T-helper 1 cell treated with Interleukin-12 subunit alpha and Interleukin-12 subunit beta and Interleukin-4 antibody, amounts not matched to agents 30 μg/mL and 1 μg/mL, for 36 hours (primary cell): Measurements from ENCODE around the gene PCK2.
"Not testable (repeated sequence)": the region's sequence is repeated elsewhere in the genome, so short reads cannot be mapped to it uniquely, and the experiment has no call there.

Experiments
- H3K27ac Mint-ChIP-seq: one replicate; pipeline ENCODE4 v1.8.0; 2021; ENCODE audit warnings: mild to moderate bottlenecking, mixed read lengths
- H3K27me3 Mint-ChIP-seq: one replicate; pipeline ENCODE4 v1.8.0; 2021; ENCODE audit warnings: low read depth, mixed read lengths
- H3K36me3 Mint-ChIP-seq: one replicate; pipeline ENCODE4 v1.8.0; 2021; ENCODE audit warnings: low read depth, mixed read lengths
- H3K4me1 Mint-ChIP-seq: one replicate; pipeline ENCODE4 v1.8.0; 2021; ENCODE audit warnings: low read depth, mixed read lengths
- H3K4me3 Mint-ChIP-seq: one replicate; pipeline ENCODE4 v1.8.0; 2021; ENCODE audit warnings: mild to moderate bottlenecking, moderate library complexity, mixed read lengths
- H3K9me3 Mint-ChIP-seq: one replicate; pipeline ENCODE4 v1.8.0; 2021; ENCODE audit warnings: mixed read lengths

PCK2 gene

GRCh38 chr14:24093901-24094840 is at the start of gene PCK2:
PCK2 (plus strand) TSS chr14:24094311; CDS start chr14:24094406, 95 bp downstream.
- Mint-ChIP-seq H3K36me3 (peaks cover 18% of the 10 kb centered on the region), H3K27me3 (no peaks in the 10 kb centered on the region), H3K9me3 (no peaks in the 10 kb centered on the region), H3K4me1 (peaks cover 25% of the 10 kb centered on the region), H3K4me3 (peak within 1 kb of the TSS; percentile 99), H3K27ac (peak within 1 kb of the TSS; percentile 97)

- H3K4me3 Mint-ChIP-seq, H3K27ac Mint-ChIP-seq, H3K36me3 Mint-ChIP-seq, H3K9me3 Mint-ChIP-seq: not testable (repeated sequence)
- peaks cover 43% of the 10 kb centered on the region for H3K27me3 Mint-ChIP-seq
- H3K4me1 Mint-ChIP-seq = peaks cover 12% of the 10 kb centered on the region
These were observed 45.1 kb upstream of the PCK2 start for GRCh38 chr14:24049002-24049401.

- not testable (repeated sequence) for H3K9me3 Mint-ChIP-seq, H3K36me3 Mint-ChIP-seq
- H3K4me1 Mint-ChIP-seq = peaks cover 12% of the 10 kb centered on the region
- H3K27me3 Mint-ChIP-seq = peaks cover 43% of the 10 kb centered on the region
- H3K27ac Mint-ChIP-seq = peak overlapping the region; percentile 62
- peak overlapping the region; percentile 81 for H3K4me3 Mint-ChIP-seq
These were observed 43.4 kb upstream of the PCK2 start for GRCh38 chr14:24050753-24051152.

- peak overlapping the region; percentile 62 for H3K27ac Mint-ChIP-seq
- peaks cover 41% of the 10 kb centered on the region for H3K27me3 Mint-ChIP-seq
- no peaks in the 10 kb centered on the region for H3K9me3 Mint-ChIP-seq
- peaks cover 12% of the 10 kb centered on the region for H3K4me1 Mint-ChIP-seq
- no peaks in the 10 kb centered on the region for H3K36me3 Mint-ChIP-seq
- peak overlapping the region; percentile 81 for H3K4me3 Mint-ChIP-seq
These were observed 42.8 kb upstream of the PCK2 start for GRCh38 chr14:24051176-24051788.

GRCh38 chr14:24051789-24052655 is 42.1 kb upstream of the PCK2 start, which contains the start of gene CARMIL3:
CARMIL3 (plus strand) TSS chr14:24052009; CDS start chr14:24052154, 145 bp downstream.
- no peaks in the 10 kb centered on the region for H3K9me3 Mint-ChIP-seq
- no peaks in the 10 kb centered on the region for H3K36me3 Mint-ChIP-seq
- H3K27me3 Mint-ChIP-seq = peaks cover 37% of the 10 kb centered on the region
- peak within 1 kb of the TSS; percentile 83 for H3K4me3 Mint-ChIP-seq
- H3K4me1 Mint-ChIP-seq = peaks cover 12% of the 10 kb centered on the region
- peak within 1 kb of the TSS; percentile 75 for H3K27ac Mint-ChIP-seq

- Mint-ChIP-seq H3K36me3 (no peaks in the 10 kb centered on the region), H3K4me1 (peaks cover 12% of the 10 kb centered on the region), H3K27ac (peak overlapping the region; percentile 75), H3K27me3 (peaks cover 36% of the 10 kb centered on the region), H3K9me3 (no peaks in the 10 kb centered on the region), H3K4me3 (peak overlapping the region; percentile 83)
These were observed 41.2 kb upstream of the PCK2 start for GRCh38 chr14:24052656-24053547.

DNA sequence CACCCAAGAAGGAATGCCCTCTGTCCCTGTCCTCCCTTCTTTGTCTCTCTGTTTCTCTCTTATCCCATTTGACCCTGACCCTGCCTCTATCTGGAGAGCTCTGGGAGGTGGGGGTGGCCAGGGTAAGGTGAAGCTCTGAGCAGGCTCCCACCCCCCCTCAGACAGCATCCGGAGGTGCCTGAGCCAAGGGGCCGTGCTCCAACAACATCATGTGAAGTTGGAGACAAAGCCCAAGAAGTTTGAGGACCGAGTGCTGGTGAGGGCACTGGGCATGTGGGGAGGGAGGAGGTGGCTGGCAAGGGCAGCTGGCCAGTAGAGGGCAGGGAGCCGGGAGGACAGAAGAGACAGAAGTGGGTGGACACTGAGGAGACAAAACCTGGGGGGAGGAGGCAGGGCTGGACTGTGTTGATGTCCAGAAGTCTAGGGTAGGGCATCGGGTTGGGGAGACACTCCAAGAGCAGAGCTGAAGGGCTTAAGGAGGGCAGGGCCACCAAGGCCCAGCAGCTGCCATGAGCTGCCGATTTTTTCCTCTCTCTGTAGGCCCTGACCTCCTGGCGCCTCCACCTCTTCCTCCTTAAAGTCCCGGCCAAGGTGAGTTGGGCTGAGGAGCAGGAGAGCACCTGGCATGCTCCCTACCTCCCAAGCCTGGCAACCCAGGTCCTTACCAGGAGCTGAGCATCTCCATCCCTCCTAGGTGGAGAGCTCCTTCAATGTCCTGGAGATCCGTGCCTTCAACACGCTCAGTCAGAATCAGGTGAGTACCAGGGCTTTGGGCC is 40.4 kb upstream of the PCK2 start:
- no peak overlapping the region for H3K27ac Mint-ChIP-seq
- H3K4me3 Mint-ChIP-seq = peak overlapping the region; percentile 83
- H3K27me3 Mint-ChIP-seq = peaks cover 31% of the 10 kb centered on the region
- no peaks in the 10 kb centered on the region for H3K9me3 Mint-ChIP-seq
- H3K4me1 Mint-ChIP-seq = peaks cover 13% of the 10 kb centered on the region
- no peaks in the 10 kb centered on the region for H3K36me3 Mint-ChIP-seq

GRCh38 chr14:24054324-24054641 is 39.8 kb upstream of the PCK2 start:
- H3K27ac Mint-ChIP-seq = no peak overlapping the region
- H3K4me1 Mint-ChIP-seq = peaks cover 13% of the 10 kb centered on the region
- no peak overlapping the region for H3K4me3 Mint-ChIP-seq
- H3K9me3 Mint-ChIP-seq = no peaks in the 10 kb centered on the region
- H3K27me3 Mint-ChIP-seq = peaks cover 31% of the 10 kb centered on the region
- H3K36me3 Mint-ChIP-seq = no peaks in the 10 kb centered on the region

- Mint-ChIP-seq H3K36me3 (no peaks in the 10 kb centered on the region), H3K27me3 (peaks cover 28% of the 10 kb centered on the region), H3K27ac (no peak overlapping the region), H3K4me3 (no peak overlapping the region), H3K9me3 (no peaks in the 10 kb centered on the region), H3K4me1 (peaks cover 13% of the 10 kb centered on the region)
These were observed 39.5 kb upstream of the PCK2 start for GRCh38 chr14:24054646-24055045.

DNA sequence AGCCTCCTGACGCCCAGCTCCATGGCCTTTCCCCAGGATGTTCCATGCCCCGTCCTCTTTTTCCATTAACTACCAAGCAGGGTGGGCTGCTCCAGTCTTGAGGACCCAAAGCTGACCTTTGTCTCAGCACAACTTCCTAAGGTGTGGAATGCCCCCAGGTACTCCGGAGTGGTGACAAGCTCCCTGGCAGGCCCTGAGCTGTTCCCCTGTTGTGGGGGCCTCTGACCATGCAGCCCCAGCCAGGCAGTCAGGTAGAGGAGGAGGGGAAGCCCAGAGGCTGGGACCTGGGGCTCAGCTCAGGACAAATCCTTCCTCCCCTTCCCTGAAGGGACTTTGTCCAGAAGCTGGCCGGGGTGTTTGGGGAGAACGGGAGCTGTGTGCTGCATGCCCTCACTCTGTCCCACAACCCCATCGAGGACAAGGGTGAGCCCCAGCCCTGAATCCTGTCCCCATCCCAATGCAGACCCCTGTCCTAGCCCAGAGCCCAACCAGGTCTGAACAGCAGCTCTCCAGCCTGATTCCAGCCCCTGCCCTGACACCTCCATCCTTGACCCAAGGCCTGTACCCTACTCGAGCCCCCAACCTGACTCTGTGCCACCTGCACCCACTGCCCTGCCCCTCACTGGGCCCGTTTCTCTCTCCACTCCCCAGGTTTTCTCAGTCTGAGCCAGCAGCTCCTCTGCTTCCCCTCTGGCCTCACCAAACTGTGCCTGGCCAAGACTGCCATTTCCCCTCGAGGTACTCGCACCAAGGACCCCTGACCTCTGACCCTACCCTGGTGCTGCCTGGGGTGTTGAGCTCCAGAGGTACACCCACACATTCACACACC is 37.9 kb upstream of the PCK2 start:
- no peak overlapping the region for H3K4me3 Mint-ChIP-seq
- H3K27me3 Mint-ChIP-seq = peaks cover 14% of the 10 kb centered on the region
- no peaks in the 10 kb centered on the region for H3K9me3 Mint-ChIP-seq
- H3K4me1 Mint-ChIP-seq = peaks cover 13% of the 10 kb centered on the region
- H3K27ac Mint-ChIP-seq = no peak overlapping the region
- no peaks in the 10 kb centered on the region for H3K36me3 Mint-ChIP-seq

GRCh38 chr14:24056800-24057184 is 37.3 kb upstream of the PCK2 start:
- Mint-ChIP-seq H3K36me3 (no peaks in the 10 kb centered on the region), H3K9me3 (no peaks in the 10 kb centered on the region), H3K4me1 (peaks cover 13% of the 10 kb centered on the region), H3K4me3 (no peak overlapping the region), H3K27me3 (peaks cover 12% of the 10 kb centered on the region), H3K27ac (no peak overlapping the region)

DNA sequence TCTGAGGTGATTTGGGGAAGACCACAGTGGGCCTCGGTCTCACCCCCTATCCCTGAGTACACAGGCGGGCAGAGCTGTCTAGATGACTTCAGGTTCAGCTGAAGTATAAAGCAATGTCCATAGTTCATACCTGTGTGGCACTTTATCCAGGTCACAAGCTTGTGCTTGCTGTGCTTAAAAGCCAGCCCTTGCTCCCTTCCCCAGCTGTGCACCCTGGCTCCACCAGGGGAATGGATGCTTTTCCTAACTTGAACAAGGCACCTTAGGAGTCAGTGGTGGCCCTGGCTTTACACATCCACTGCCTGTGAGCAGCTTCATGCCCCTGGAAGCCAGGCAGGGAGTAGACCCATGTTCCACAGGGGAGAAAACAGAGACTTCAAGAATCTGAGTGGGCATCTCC is 36.8 kb upstream of the PCK2 start:
- H3K4me1 Mint-ChIP-seq = peaks cover 13% of the 10 kb centered on the region
- no peaks in the 10 kb centered on the region for H3K9me3 Mint-ChIP-seq
- H3K36me3 Mint-ChIP-seq = no peaks in the 10 kb centered on the region
- H3K27ac Mint-ChIP-seq = no peak overlapping the region
- H3K27me3 Mint-ChIP-seq = peaks cover 12% of the 10 kb centered on the region
- no peak overlapping the region for H3K4me3 Mint-ChIP-seq
